SK-N-SH (cell line): ENCODE data around the gene UBE3B. TPM values are rescaled to one million over a fixed set of nuclear protein-coding genes. Genes with fewer than 3 reads are reported as not detected.

Experiments
- CTCF ChIA-PET: fragments of 300-600, 350-600 bp; formaldehyde crosslinking; extraction: SDS; loops from one replicate; lab custom pipeline; 2021; lab: Yijun Ruan, JAX
- POLR2A ChIA-PET: fragments of 350-600 bp; sonication (Branson Sonifier 250); formaldehyde crosslinking; extraction: SDS; loops from one replicate; lab custom pipeline; 2020; ENCODE audit warnings: antibody characterized with exemption, inconsistent platforms; lab: Yijun Ruan, JAX
- DNase-seq: peaks from one replicate; pipeline ENCODE4 v3.0.0; 2012
- H2AFZ ChIP-seq: fragments of 200-600 bp; sonication (generic); 2 replicates; pipeline ENCODE4 v1.8.1; 2016; ENCODE audit warnings: antibody characterized with exemption, mild to moderate bottlenecking, low read depth
- H3F3A ChIP-seq: fragments of 200-600 bp; sonication (generic); replicated peaks from 2 replicates; pipeline ENCODE3; 2016; ENCODE audit warnings: antibody characterized with exemption, mild to moderate bottlenecking; ENCODE audit not compliant: insufficient read depth
- H3K27ac ChIP-seq, 2 experiments: fragments of 200-500 bp in 1 of 2; fragments of 200-600 bp in 1 of 2; sonication (Bioruptor generic) in 1 of 2; sonication (generic), shearing (Covaris generic) in 1 of 2; 2 replicates each; pipeline versions ENCODE4 v1.5.1 to v1.6.1; 2014 to 2016; ENCODE audit warnings: low read depth in 2 of 2, inconsistent platforms in 1 of 2, low read length in 1 of 2, mild to moderate bottlenecking in 1 of 2, mixed read lengths in 1 of 2
- H3K27me3 ChIP-seq: fragments of 200-600 bp; sonication (generic), shearing (Covaris generic); 2 replicates; pipeline ENCODE4 v1.6.1; 2016; ENCODE audit warnings: mixed run types; ENCODE audit not compliant: insufficient read depth
- H3K36me3 ChIP-seq, 2 experiments: fragments of 200-500 bp in 1 of 2; fragments of 200-600 bp in 1 of 2; sonication (Bioruptor generic) in 1 of 2; sonication (generic) in 1 of 2; replicated peaks in 1 of 2; 2 replicates each; pipeline versions ENCODE3 to v1.5.1; 2014 to 2016; ENCODE audit warnings: low read length in 1 of 2, mild to moderate bottlenecking in 1 of 2; ENCODE audit not compliant: insufficient read depth in 2 of 2, control insufficient read depth in 1 of 2
- H3K4me1 ChIP-seq, 2 experiments: fragments of 200-500 bp in 1 of 2; fragments of 200-600 bp in 1 of 2; sonication (Bioruptor generic) in 1 of 2; sonication (generic), shearing (Covaris generic) in 1 of 2; 2 replicates each; pipeline versions ENCODE4 v1.5.1 to v1.6.1; 2014 to 2016; ENCODE audit warnings: low read depth in 1 of 2, low read length in 1 of 2, mixed run types in 1 of 2; ENCODE audit not compliant: insufficient read depth in 2 of 2, control insufficient read depth in 1 of 2
- H3K4me2 ChIP-seq: fragments of 200-600 bp; sonication (generic), shearing (Covaris generic); 2 replicates; pipeline ENCODE4 v1.6.1; 2017; ENCODE audit warnings: mixed run types
- H3K4me3 ChIP-seq, 2 experiments: fragments of 200-500 bp in 1 of 2; fragments of 200-600 bp in 1 of 2; sonication (Bioruptor generic) in 1 of 2; sonication (generic), shearing (Covaris generic) in 1 of 2; 2 replicates each; pipeline versions ENCODE4 v1.5.1 to v1.8.1; 2014 to 2016; ENCODE audit warnings: low read depth in 2 of 2, inconsistent platforms in 1 of 2, low read length in 1 of 2, mild to moderate bottlenecking in 1 of 2, mixed read lengths in 1 of 2, moderate library complexity in 1 of 2
- H3K79me2 ChIP-seq: fragments of 200-600 bp; sonication (generic); 2 replicates; pipeline ENCODE4 v1.8.1; 2017; ENCODE audit warnings: mild to moderate bottlenecking; ENCODE audit not compliant: insufficient read depth
- H3K9ac ChIP-seq: fragments of 200-600 bp; sonication (generic); 2 replicates; pipeline ENCODE4 v1.6.1; 2017; ENCODE audit warnings: mixed run types
- H3K9me2 ChIP-seq: fragments of 200-600 bp; sonication (generic); 2 replicates; pipeline ENCODE4 v1.6.1; 2017; ENCODE audit warnings: mixed run types
- H3K9me3 ChIP-seq: fragments of 200-600 bp; sonication (generic); 2 replicates; pipeline ENCODE4 v1.6.1; 2017; ENCODE audit warnings: mixed run types, mild to moderate bottlenecking, moderate library complexity
- H4K20me1 ChIP-seq: fragments of 200-600 bp; sonication (generic); 2 replicates; pipeline ENCODE4 v1.6.1; 2017; ENCODE audit warnings: mild to moderate bottlenecking, mixed run types; ENCODE audit not compliant: insufficient read depth
- CHD2 ChIP-seq: fragments of 150-350 bp; IDR thresholded peaks from 2 replicates; pipeline ENCODE4 v1.6.1; 2018; ENCODE audit warnings: low read length; ENCODE audit not compliant: partially characterized antibody
- ELF1 ChIP-seq: IDR thresholded peaks from 2 replicates; pipeline ENCODE4 v1.4.0; 2012
- EP300 ChIP-seq, 2 experiments: IDR thresholded peaks; 2 replicates each; pipeline versions ENCODE4 v1.4.0 to v1.6.1; 2012; ENCODE audit warnings: borderline replicate concordance in 1 of 2, low read depth in 1 of 2, low read length in 1 of 2
- EZH2phosphoT487 ChIP-seq: fragments of 200-600 bp; sonication (generic); IDR thresholded peaks from 2 replicates; pipeline ENCODE4 v1.6.1; 2017; ENCODE audit warnings: low read depth, mixed run types, mild to moderate bottlenecking, antibody characterized with exemption, moderate library complexity, borderline replicate concordance
- FOSL2 ChIP-seq: IDR thresholded peaks from 2 replicates; pipeline ENCODE4 v1.4.0; 2012; ENCODE audit warnings: low read depth, mild to moderate bottlenecking, moderate library complexity, borderline replicate concordance
- FOXM1 ChIP-seq: IDR thresholded peaks from 2 replicates; pipeline ENCODE4 v1.4.0; 2012; ENCODE audit warnings: low read depth, mild to moderate bottlenecking
- GABPA ChIP-seq: IDR thresholded peaks from 2 replicates; pipeline ENCODE4 v1.4.0; 2012; ENCODE audit warnings: low read depth, mild to moderate bottlenecking
- GATA2 ChIP-seq: sonication (generic); formaldehyde crosslinking; IDR thresholded peaks from 2 replicates; pipeline ENCODE4 v1.5.0; 2020; ENCODE audit warnings: mild to moderate bottlenecking, missing genetic modification reagents
- JUND ChIP-seq: IDR thresholded peaks from 2 replicates; pipeline ENCODE4 v1.4.0; 2012
- MEF2A ChIP-seq: IDR thresholded peaks from 2 replicates; pipeline ENCODE4 v1.4.0; 2012; ENCODE audit warnings: low read depth, borderline replicate concordance
- MXI1 ChIP-seq: IDR thresholded peaks from 2 replicates; pipeline ENCODE4 v1.6.1; 2012; ENCODE audit warnings: mild to moderate bottlenecking, low read depth, low read length, improper control_type of control experiment
- NFIC ChIP-seq: IDR thresholded peaks from 2 replicates; pipeline ENCODE4 v1.4.0; 2012; ENCODE audit warnings: borderline replicate concordance
- POLR2AphosphoS5 ChIP-seq: IDR thresholded peaks from 2 replicates; pipeline ENCODE4 v1.6.1; 2012; ENCODE audit warnings: low read depth, low read length
- RXRA ChIP-seq: IDR thresholded peaks from 2 replicates; pipeline ENCODE4 v1.4.0; 2012; ENCODE audit warnings: low read depth, mild to moderate bottlenecking, borderline replicate concordance
- SIN3A ChIP-seq: IDR thresholded peaks from 2 replicates; pipeline ENCODE4 v1.6.1; 2012; ENCODE audit warnings: low read depth, mild to moderate bottlenecking, low read length, moderate library complexity, borderline replicate concordance
- TCF12 ChIP-seq: IDR thresholded peaks from 2 replicates; pipeline ENCODE4 v1.4.0; 2012
- TEAD4 ChIP-seq: IDR thresholded peaks from 2 replicates; pipeline ENCODE4 v1.4.0; 2012; ENCODE audit warnings: mild to moderate bottlenecking, borderline replicate concordance; ENCODE audit not compliant: insufficient read depth
- YY1 ChIP-seq: IDR thresholded peaks from 2 replicates; pipeline ENCODE4 v1.4.0; 2012; ENCODE audit warnings: low read depth, mild to moderate bottlenecking
- WGBS: methylation state at CpG from one replicate; pipeline ENCODE4 v1.1.6; 2017; ENCODE audit warnings: low lambda C conversion rate; 5-methylcytosine and 5-hydroxymethylcytosine counted together
- polyA plus RNA-seq, 3 experiments: library from polyadenylated mRNA; depleted of rRNA; stranded (reverse); fragments of >200 nt; gene quantifications; 2 replicates each; pipeline ENCODE4 v1.2.3, GENCODE V29; 2012
- TF ChIP-seq, protein P1 (sequence below): fragments of 150-350 bp; IDR thresholded peaks from 2 replicates; pipeline ENCODE4 v1.6.1; 2017; ENCODE audit warnings: antibody characterized with exemption, low read length, low read depth, borderline replicate concordance
- TF ChIP-seq, protein P2 (sequence below): IDR thresholded peaks from 2 replicates; pipeline ENCODE4 v1.6.1; 2012; ENCODE audit warnings: mild to moderate bottlenecking, low read depth, low read length, moderate library complexity
- TF ChIP-seq, protein P3 (sequence below): IDR thresholded peaks from 2 replicates; pipeline ENCODE4; 2012
- TF ChIP-seq, protein P4 (sequence below): IDR thresholded peaks from 2 replicates; pipeline ENCODE4 v1.4.0; 2012; ENCODE audit warnings: low read depth
- TF ChIP-seq, protein P5 (sequence below): IDR thresholded peaks from 2 replicates; pipeline ENCODE4 v1.4.0; 2012; ENCODE audit warnings: low read depth, borderline replicate concordance
- TF ChIP-seq, protein P6 (sequence below): fragments of 200-600 bp; sonication (generic); IDR thresholded peaks from 2 replicates; pipeline ENCODE4 v1.6.1; 2017; ENCODE audit warnings: antibody characterized with exemption, mild to moderate bottlenecking, moderate library complexity

The UBE3B gene
- polyA plus RNA-seq, 1 of the 3 experiments (the other 2 are of a cell fraction) = 28.6 TPM

DNA sequence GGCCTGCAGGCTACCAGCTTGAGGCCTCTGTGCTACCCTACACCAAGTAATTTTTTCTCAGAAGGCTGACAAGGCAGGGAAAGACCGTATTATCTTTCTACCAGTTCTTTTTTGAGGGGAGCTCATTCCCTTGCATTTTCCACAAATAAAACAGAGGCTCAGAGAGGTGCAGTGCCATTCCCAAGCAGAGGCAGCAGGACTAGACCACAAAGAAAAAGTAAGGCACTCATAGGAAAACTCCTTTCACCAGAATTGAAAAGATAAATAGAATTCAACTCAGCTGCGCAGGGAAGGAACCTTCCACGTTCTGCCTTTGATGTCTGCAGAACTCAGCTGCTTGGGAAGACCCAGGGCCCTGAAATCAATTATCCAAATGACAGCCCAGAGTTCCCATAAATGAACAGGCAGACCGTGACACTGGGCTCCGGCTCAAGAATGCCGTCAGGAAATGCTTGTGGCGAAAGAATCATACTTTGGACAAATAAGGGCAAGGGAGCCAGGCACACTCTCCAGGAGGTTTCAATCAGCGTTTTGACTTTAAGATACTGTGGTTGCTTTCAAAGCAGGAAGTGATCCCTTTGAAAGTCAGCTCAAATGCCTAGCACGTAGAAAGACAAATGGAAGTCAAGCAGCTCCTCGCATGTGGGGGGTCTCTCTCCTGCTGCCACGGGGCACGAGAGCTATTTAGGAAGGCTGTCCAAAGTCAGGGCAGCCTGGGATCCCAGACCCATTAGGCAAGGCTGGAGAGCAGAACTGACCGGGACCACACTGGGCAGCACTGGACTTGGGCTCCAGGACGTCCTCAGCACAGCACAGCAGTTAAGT lies 14.4 kb upstream of the UBE3B start:
- H3K4me2 ChIP-seq = peak overlapping the region; percentile 80
- H3K27ac ChIP-seq = peak overlapping the region; percentile 97 to 99
- H3K9ac ChIP-seq = peak overlapping the region; percentile 70
- 6% methylated on average over 12 of the region's 14 CpGs for WGBS
- DNase-seq = peak; percentile 51
- H3K36me3 ChIP-seq = peaks cover 11 to 46% of the 10 kb centered on the region in 2 experiments
- POLR2A ChIA-PET = interaction anchor here (0.6 kb wide), 1 partner anchor 315 kb away, joined by 3 read pairs; no protein-coding TSS in a partner anchor
- H3K9me2 ChIP-seq = no peaks in the 10 kb centered on the region
- no peaks in the 10 kb centered on the region for H3K27me3 ChIP-seq
- no peaks in the 10 kb centered on the region; the same call in 1 of the 2 replicates for H4K20me1 ChIP-seq
- peaks cover 85% of the 10 kb centered on the region for H3K79me2 ChIP-seq
- peak overlapping the region; percentile 23 to 40; a peak in 3 of 4 replicates for H3K4me3 ChIP-seq
- peaks cover 38% of the 10 kb centered on the region for H3F3A ChIP-seq
- no peak overlapping the region for H2AFZ ChIP-seq
- no peaks in the 10 kb centered on the region for H3K9me3 ChIP-seq
- CTCF ChIA-PET = interaction anchor here (0.7 to 4.4 kb wide), 5 partner anchors 9 to 382 kb away, joined by 3 to 21 read pairs (median 6); no protein-coding TSS in a partner anchor
- peaks cover 56 to 63% of the 10 kb centered on the region in 2 experiments for H3K4me1 ChIP-seq
- TF ChIP-seq NFIC (peak; percentile 97), CHD2 (peak; percentile 31), POLR2AphosphoS5 (peak; percentile 87), MEF2A (no peak; the same call in 1 of the 2 replicates), ELF1 (peak; percentile 83), EZH2phosphoT487 (no peak), JUND (peak; percentile 77), TEAD4 (peak; percentile 95), RXRA (peak; percentile 93; the same call in 1 of the 2 replicates), YY1 (0 out of 2 replicates have a peak, but pooled peaks have one; percentile 53), FOSL2 (peak; percentile 66), GABPA (peak; percentile 49; the same call in 1 of the 2 replicates), EP300 (IDR thresholded peaks at IDR 0.05; ENCODE audit: borderline replicate concordance in 1 of 2, low read depth in 1 of 2, low read length in 1 of 2) (peak; percentile 66 to 93), GATA2 (CRISPR knock-in tag) (no peak), MXI1 (peak; percentile 38; the same call in 1 of the 2 replicates), SIN3A (peak; percentile 95), TCF12 (peak; percentile 98), FOXM1 (peak; percentile 57; the same call in 1 of the 2 replicates)
- TF ChIP-seq, protein P1, sequence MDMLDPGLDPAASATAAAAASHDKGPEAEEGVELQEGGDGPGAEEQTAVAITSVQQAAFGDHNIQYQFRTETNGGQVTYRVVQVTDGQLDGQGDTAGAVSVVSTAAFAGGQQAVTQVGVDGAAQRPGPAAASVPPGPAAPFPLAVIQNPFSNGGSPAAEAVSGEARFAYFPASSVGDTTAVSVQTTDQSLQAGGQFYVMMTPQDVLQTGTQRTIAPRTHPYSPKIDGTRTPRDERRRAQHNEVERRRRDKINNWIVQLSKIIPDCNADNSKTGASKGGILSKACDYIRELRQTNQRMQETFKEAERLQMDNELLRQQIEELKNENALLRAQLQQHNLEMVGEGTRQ = no peak
- TF ChIP-seq, protein P2, sequence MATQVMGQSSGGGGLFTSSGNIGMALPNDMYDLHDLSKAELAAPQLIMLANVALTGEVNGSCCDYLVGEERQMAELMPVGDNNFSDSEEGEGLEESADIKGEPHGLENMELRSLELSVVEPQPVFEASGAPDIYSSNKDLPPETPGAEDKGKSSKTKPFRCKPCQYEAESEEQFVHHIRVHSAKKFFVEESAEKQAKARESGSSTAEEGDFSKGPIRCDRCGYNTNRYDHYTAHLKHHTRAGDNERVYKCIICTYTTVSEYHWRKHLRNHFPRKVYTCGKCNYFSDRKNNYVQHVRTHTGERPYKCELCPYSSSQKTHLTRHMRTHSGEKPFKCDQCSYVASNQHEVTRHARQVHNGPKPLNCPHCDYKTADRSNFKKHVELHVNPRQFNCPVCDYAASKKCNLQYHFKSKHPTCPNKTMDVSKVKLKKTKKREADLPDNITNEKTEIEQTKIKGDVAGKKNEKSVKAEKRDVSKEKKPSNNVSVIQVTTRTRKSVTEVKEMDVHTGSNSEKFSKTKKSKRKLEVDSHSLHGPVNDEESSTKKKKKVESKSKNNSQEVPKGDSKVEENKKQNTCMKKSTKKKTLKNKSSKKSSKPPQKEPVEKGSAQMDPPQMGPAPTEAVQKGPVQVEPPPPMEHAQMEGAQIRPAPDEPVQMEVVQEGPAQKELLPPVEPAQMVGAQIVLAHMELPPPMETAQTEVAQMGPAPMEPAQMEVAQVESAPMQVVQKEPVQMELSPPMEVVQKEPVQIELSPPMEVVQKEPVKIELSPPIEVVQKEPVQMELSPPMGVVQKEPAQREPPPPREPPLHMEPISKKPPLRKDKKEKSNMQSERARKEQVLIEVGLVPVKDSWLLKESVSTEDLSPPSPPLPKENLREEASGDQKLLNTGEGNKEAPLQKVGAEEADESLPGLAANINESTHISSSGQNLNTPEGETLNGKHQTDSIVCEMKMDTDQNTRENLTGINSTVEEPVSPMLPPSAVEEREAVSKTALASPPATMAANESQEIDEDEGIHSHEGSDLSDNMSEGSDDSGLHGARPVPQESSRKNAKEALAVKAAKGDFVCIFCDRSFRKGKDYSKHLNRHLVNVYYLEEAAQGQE = 0 out of 2 replicates have a peak, but pooled peaks have one; percentile 41
- TF ChIP-seq, protein P3, sequence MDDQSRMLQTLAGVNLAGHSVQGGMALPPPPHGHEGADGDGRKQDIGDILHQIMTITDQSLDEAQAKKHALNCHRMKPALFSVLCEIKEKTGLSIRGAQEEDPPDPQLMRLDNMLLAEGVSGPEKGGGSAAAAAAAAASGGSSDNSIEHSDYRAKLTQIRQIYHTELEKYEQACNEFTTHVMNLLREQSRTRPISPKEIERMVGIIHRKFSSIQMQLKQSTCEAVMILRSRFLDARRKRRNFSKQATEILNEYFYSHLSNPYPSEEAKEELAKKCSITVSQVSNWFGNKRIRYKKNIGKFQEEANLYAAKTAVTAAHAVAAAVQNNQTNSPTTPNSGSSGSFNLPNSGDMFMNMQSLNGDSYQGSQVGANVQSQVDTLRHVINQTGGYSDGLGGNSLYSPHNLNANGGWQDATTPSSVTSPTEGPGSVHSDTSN = peak; percentile 96
- TF ChIP-seq, protein P4, sequence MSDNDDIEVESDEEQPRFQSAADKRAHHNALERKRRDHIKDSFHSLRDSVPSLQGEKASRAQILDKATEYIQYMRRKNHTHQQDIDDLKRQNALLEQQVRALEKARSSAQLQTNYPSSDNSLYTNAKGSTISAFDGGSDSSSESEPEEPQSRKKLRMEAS = peak; percentile 85
- TF ChIP-seq, protein P5, sequence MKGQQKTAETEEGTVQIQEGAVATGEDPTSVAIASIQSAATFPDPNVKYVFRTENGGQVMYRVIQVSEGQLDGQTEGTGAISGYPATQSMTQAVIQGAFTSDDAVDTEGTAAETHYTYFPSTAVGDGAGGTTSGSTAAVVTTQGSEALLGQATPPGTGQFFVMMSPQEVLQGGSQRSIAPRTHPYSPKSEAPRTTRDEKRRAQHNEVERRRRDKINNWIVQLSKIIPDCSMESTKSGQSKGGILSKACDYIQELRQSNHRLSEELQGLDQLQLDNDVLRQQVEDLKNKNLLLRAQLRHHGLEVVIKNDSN = no peak
- TF ChIP-seq, protein P6, sequence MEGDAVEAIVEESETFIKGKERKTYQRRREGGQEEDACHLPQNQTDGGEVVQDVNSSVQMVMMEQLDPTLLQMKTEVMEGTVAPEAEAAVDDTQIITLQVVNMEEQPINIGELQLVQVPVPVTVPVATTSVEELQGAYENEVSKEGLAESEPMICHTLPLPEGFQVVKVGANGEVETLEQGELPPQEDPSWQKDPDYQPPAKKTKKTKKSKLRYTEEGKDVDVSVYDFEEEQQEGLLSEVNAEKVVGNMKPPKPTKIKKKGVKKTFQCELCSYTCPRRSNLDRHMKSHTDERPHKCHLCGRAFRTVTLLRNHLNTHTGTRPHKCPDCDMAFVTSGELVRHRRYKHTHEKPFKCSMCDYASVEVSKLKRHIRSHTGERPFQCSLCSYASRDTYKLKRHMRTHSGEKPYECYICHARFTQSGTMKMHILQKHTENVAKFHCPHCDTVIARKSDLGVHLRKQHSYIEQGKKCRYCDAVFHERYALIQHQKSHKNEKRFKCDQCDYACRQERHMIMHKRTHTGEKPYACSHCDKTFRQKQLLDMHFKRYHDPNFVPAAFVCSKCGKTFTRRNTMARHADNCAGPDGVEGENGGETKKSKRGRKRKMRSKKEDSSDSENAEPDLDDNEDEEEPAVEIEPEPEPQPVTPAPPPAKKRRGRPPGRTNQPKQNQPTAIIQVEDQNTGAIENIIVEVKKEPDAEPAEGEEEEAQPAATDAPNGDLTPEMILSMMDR = no peak
